Heart right ventricle (tissue), 16 donors: ENCODE measurements around the gene EDNRA. TPM values are rescaled to one million over a fixed set of nuclear protein-coding genes. Genes with fewer than 3 reads are reported as not detected.

Source experiments
- ATAC-seq, 8 donors: fragments of 200-7000 bp; cut with Tn5 transposase; one replicate each; pipeline ENCODE4 v1.9.1; 2020; ENCODE audit warnings: mild to moderate bottlenecking in 8 of 8, moderate library complexity in 8 of 8, moderate number of reproducible peaks in 1 of 8
- DNase-seq, 2 donors: peaks; one replicate each; pipeline ENCODE4 v3.0.0-alpha.2; 2020
- H3K27ac ChIP-seq, 10 donors: fragments of 200-600 bp; sonication (generic) in 2 of 10; one replicate each; pipeline versions ENCODE4 v1.5.0 to v1.8.0; 2020 to 2022; ENCODE audit warnings: mild to moderate bottlenecking in 3 of 10
- H3K27me3 ChIP-seq, 7 donors: fragments of 200-600 bp; one replicate each; pipeline ENCODE4 v1.8.0; 2021 to 2022; ENCODE audit warnings: mild to moderate bottlenecking in 2 of 7
- H3K36me3 ChIP-seq, 9 donors: fragments of 200-600 bp; sonication (generic) in 1 of 9; one replicate each; pipeline versions ENCODE4 v1.5.0 to v1.8.0; 2020 to 2022; ENCODE audit warnings: mild to moderate bottlenecking in 2 of 9
- H3K4me1 ChIP-seq, 9 donors: fragments of 200-600 bp; sonication (generic) in 1 of 9; one replicate each; pipeline versions ENCODE4 v1.5.0 to v1.8.0; 2020 to 2022; ENCODE audit warnings: mild to moderate bottlenecking in 4 of 9
- H3K4me3 ChIP-seq, 10 donors: fragments of 200-600 bp; sonication (generic) in 2 of 10; one replicate each; pipeline versions ENCODE4 v1.5.0 to v1.8.0; 2020 to 2022; ENCODE audit warnings: mild to moderate bottlenecking in 7 of 10, moderate library complexity in 2 of 10
- H3K9me3 ChIP-seq, 11 donors: fragments of 200-600 bp in 10 of 11; sonication (generic) in 2 of 11; one replicate each; pipeline versions ENCODE4 v1.5.0 to v1.8.0; 2013 to 2022; ENCODE audit warnings: mild to moderate bottlenecking in 2 of 11, control low read depth in 1 of 11, moderate library complexity in 1 of 11
- WGBS, 2 donors: extraction: QIAGEN DNeasy Blood & Tissue Kit; methylation state at CpG; one replicate each; pipeline ENCODE4 v1.1.7; 2013; ENCODE audit warnings: inconsistent platforms in 1 of 2; 5-methylcytosine and 5-hydroxymethylcytosine counted together
- intact Hi-C, 10 donors: fragments of 100-400 bp; cut with DNase I; formaldehyde crosslinking; loops; one replicate each; pipeline versions ENCODE4 v1.11.1 to v1.14.2; 2022
- polyA plus RNA-seq, 2 donors: library from polyadenylated mRNA; stranded (reverse); fragments of 200-250 nt; gene quantifications; one replicate each; pipeline ENCODE4 v1.2.3, GENCODE V29; 2013
- total RNA-seq, 10 donors: library from RNA; stranded (reverse); fragmentation: NEBNext Ultra II Directional in 3 of 10; extraction: Animal tissue kit (Norgen Biotek cat#: 25700) in 3 of 10; gene quantifications; one replicate each; pipeline versions ENCODE4 v1.2.1 to v1.2.4, GENCODE V29; 2021 to 2023
- TF ChIP-seq, protein P1 (sequence below), 9 donors: fragments of 200-600 bp; sonication (generic) in 2 of 9; IDR thresholded peaks; one replicate each; pipeline versions ENCODE4 v1.5.0 to v1.8.0; 2021 to 2022; ENCODE audit warnings: antibody characterized with exemption in 9 of 9, mild to moderate bottlenecking in 5 of 9, moderate library complexity in 1 of 9
- donor health status: Arrhythmogenic right ventricular cardiomyopathy.
- donor health status: ischemic (EF 13 %, LVEDD 7.1; RV severe dilation, severe dysfunction).
- donor health status: healthy with polysubstance abuse.
- donor health status: DM: no; HTN: yes; CAD: no.
- donor health status: DM: no; HTN: no; CAD: no.
- donor health status: ischemic (EF 25% LVEDD 6.9; RV normal size, moderate dysfunction).
- donor health status: ischemic (EF 25% LVEDD 5.7; RV mildly dilated, moderate dysfunction).
- donor health status: healthy.
- donor health status: DM: yes; HTN: yes; CAD: no.
- donor health status: Ischemic cardiomyopathy.
- donor health status: ischemic (EF 35%, LVEDD 5.7; RV mildly dilated, moderate dysfunction).
- donor health status: nonischemic (EF 11% LVEDD 7.7; RV severe dilation, severe dysfunction).
- donor health status: DM: yes; HTN: yes; CAD: no.
- donor health status: PGD.
- donor health status: ischemic (EF 29% LVEDD 5.4; RV normal size, mild dysfunction).
- donor health status: nonischemic (EF 23%, LVEDD 6.1; RV moderate dilation, normal function).

EDNRA gene
- total and polyA plus RNA-seq, 12 donors, result 4.4 to 27.4 (median 11.1) TPM

DNA sequence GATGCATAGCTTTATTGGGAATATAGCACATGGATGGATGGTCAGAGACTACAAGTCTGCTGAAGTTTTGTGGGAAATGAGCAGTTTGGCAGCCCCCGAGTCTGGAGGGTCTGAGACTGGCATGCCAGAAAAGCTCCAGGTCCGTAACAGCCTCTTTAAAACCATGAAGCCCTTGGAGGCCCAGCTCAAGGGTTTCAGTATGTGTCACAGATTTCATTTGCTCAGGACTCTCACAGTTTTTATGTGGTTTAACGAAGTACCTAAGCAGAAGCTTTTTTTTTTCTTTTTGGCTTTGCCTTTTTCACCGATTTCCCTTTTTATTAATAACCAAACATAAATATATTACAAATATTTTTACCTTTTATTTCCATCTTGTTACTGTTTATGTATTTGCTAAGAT lies 105.7 kb downstream of the EDNRA start:
- Histone ChIP-seq H3K27me3 (no peaks in the 10 kb centered on the region), H3K4me1 (peaks cover 0 to 17% (median 0%) of the 10 kb centered on the region in 9 donors), H3K9me3 (peaks cover 0 to 20% (median 8%) of the 10 kb centered on the region in 11 donors), H3K27ac (no peak overlapping the region), H3K36me3 (no peaks in the 10 kb centered on the region), H3K4me3 (no peak overlapping the region)
- no peak for ATAC-seq
- TF ChIP-seq, protein P1, sequence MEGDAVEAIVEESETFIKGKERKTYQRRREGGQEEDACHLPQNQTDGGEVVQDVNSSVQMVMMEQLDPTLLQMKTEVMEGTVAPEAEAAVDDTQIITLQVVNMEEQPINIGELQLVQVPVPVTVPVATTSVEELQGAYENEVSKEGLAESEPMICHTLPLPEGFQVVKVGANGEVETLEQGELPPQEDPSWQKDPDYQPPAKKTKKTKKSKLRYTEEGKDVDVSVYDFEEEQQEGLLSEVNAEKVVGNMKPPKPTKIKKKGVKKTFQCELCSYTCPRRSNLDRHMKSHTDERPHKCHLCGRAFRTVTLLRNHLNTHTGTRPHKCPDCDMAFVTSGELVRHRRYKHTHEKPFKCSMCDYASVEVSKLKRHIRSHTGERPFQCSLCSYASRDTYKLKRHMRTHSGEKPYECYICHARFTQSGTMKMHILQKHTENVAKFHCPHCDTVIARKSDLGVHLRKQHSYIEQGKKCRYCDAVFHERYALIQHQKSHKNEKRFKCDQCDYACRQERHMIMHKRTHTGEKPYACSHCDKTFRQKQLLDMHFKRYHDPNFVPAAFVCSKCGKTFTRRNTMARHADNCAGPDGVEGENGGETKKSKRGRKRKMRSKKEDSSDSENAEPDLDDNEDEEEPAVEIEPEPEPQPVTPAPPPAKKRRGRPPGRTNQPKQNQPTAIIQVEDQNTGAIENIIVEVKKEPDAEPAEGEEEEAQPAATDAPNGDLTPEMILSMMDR (IDR thresholded peaks at IDR 0.05), result no peak
- 85 to 92% methylated on average over 4 of the region's 4 CpGs for WGBS, 2 donors
- intact Hi-C loops, result loop anchor here in 5 of 10 donors (5.0 to 10.0 kb wide), 8 partner anchors 74 to 572 kb away; no protein-coding TSS in a partner anchor
- DNase-seq, result no peak

DNA sequence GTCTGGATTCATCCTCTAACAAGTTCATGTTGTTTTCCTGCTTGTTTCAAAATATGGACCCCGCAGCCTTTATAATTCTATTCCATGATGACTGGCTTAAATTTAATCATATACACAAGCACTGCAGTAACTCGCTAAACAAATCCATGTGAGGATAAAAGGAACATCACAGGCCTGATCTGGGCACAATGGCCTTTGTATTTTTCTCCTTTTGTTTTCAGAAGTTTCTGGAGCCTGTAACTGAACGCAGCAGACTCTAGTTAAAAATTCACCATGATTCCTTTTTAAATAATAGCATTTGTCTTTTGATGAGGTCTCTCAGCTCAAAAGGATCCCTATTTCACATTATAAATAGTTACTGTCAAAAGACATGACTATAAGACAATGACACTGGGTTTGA lies 106.1 kb downstream of the EDNRA start:
- Histone ChIP-seq H3K36me3 (no peaks in the 10 kb centered on the region), H3K4me3 (no peak overlapping the region), H3K4me1 (peaks cover 0 to 17% (median 0%) of the 10 kb centered on the region in 9 donors), H3K27ac (no peak overlapping the region), H3K9me3 (peaks cover 0 to 20% (median 8%) of the 10 kb centered on the region in 11 donors), H3K27me3 (no peaks in the 10 kb centered on the region)
- no peak for DNase-seq
- intact Hi-C loops, result loop anchor here in 5 of 10 donors (5.0 to 10.0 kb wide), 8 partner anchors 75 to 572 kb away; no protein-coding TSS in a partner anchor
- no peak for ATAC-seq
- WGBS, 2 donors, result 87 to 92% methylated on average over 3 of the region's 3 CpGs
- TF ChIP-seq, protein P1 (IDR thresholded peaks at IDR 0.05), result no peak

DNA sequence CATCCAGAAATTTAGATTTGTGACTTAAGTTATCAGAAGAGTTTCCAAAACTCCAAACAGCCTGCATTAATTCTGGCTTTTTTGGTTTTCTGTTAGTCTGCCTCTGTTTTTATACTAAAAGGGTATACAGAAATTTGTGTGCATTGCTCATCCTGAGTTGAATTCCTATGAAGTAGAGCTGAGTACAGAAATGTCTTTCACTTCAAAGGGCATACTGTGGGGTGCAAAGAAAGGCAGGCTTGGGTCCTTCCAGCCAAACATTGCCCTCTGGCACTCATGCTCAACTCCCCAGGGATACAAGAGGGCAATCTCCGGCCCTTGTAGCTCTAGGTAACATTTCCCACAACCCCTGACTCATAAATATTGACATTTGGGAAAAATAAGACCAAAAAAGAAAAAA lies 108.7 kb downstream of the EDNRA start:
- Histone ChIP-seq H3K36me3 (no peaks in the 10 kb centered on the region), H3K9me3 (peaks cover 0 to 9% (median 4%) of the 10 kb centered on the region in 11 donors), H3K4me3 (no peak overlapping the region), H3K27me3 (peaks cover 0 to 3% (median 0%) of the 10 kb centered on the region in 7 donors), H3K4me1 (peaks cover 0 to 17% (median 0%) of the 10 kb centered on the region in 9 donors), H3K27ac (peak overlapping the region in 3 of 10 donors; percentile 13 to 22 (median 17))
- intact Hi-C loops, result loop anchor here in 5 of 10 donors (5.0 to 10.0 kb wide), 8 partner anchors 77 to 575 kb away; no protein-coding TSS in a partner anchor
- DNase-seq, result no peak
- TF ChIP-seq, protein P1 (IDR thresholded peaks at IDR 0.05), result no peak
- WGBS, 2 donors, result 55 to 70% methylated on average over 1 of the region's 1 CpG
- ATAC-seq, result peak in 1 of 8 donors; percentile 38

DNA sequence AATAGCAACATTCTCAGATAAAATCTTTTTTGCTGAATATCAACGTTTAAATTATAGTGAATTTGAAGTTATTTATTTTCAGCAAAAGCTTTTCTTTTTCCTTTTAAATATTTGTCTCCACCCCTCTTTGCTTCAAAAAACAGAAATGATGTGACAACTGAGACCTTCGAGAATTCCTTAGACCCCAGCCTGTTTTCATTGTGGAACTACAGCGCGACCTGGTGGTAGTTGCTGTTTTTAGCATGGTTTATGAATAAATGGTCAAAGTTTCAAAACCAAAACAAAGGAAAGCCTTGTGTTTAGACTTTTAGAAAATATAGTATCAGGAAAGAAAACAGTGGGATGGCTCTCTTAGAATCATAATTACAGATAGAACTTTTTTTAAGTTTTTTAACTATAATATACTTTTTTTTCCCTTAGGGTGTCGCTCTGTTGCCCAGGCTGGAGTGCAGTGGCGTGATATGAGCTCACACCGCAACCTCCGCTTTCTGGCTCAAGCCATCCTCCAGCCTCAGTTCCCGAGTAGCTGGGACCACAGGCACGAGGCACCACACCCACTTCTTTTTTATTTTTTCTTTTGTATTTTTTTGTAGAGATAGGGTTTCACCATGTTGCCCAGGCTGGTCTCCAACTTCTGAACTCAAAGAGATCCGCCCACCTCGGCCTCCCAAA lies 109.5 kb downstream of the EDNRA start:
- H3K4me3 ChIP-seq, result no peak overlapping the region
- intact Hi-C loops, result loop anchor here in 9 of 10 donors (1.0 to 10.0 kb wide), 13 partner anchors 428 to 576 kb away; no protein-coding TSS in a partner anchor

More for the DNA sequence above, 109.5 kb downstream of the EDNRA start:
- DNase-seq, result peak; percentile 28 to 55
- H3K27ac ChIP-seq, result peak overlapping the region in 1 of 10 donors; percentile 13
- TF ChIP-seq, protein P1 (IDR thresholded peaks at IDR 0.05), result peak; percentile 42 to 84 (median 78)
- ATAC-seq, result peak in 6 of 8 donors; percentile 33 to 74 (median 56)
- H3K27me3 ChIP-seq, result peaks cover 0 to 3% (median 0%) of the 10 kb centered on the region in 7 donors
- WGBS, 2 donors, result 44 to 48% methylated on average over 12 of the region's 12 CpGs
- H3K36me3 ChIP-seq, result no peaks in the 10 kb centered on the region
- peaks cover 0 to 17% (median 0%) of the 10 kb centered on the region in 9 donors for H3K4me1 ChIP-seq
- H3K9me3 ChIP-seq, result peaks cover 0 to 1% (median 0%) of the 10 kb centered on the region in 11 donors
